ENCODE results near the gene SLC25A51. TPM values are rescaled to one million over a fixed set of nuclear protein-coding genes. Genes with fewer than 3 reads are reported as not detected.

SLC25A51 gene
- total RNA-seq, 1 experiment from 2014 or later, result 29.6 TPM

DNA sequence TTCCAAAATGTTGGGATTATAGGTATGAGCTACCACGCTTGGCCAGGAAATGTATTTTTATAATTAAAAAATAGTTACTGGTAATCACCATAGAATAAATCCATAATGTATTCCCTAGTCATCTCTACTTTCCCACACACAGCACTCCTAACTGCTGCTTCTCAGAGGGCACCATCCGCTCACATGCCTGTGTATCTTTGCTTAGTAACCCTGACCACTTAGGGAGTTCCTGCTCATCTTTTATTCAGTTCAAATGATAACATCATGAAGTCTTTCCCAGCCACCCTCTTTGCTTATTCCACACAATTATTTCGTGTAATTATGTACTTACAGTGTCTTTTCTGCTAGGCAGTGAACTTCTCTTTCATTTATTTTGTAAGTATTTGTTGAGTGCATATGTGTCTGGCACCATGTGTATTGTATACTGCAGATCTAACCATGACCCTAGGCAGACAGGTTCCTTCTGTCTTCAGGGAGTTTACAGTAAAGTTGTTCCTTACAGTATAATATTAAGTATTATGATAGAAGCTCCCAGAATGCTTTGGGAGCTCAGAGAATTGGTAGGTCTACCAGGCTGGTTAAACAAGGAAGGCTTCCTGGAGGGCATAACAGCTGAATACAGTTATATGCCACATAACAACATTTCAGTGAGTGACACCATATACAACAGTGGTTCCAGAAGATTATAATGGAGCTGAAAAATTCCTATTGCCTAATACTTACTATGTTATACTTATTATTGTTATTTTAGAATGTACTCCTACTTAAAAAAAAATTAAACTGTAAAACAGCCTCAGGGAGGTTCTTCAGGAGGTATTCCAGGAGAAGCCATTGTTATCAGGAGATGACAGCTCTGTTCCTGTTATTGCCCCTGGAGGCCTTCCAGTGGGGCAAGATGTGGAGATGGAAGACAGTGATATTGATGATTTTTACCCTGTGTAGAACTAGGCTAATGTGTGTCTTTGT is 64.1 kb downstream of the SLC25A51 start:
- Mint-ChIP-seq H3K4me1 (ENCODE audit: insufficient read depth, unreplicated experiment) (peaks cover 16% of the 10 kb centered on the region), H3K27me3 (ENCODE audit: insufficient read depth, unreplicated experiment) (no peaks in the 10 kb centered on the region), H3K27ac (ENCODE audit: low read depth, unreplicated experiment) (no peak overlapping the region), H3K36me3 (ENCODE audit: insufficient read depth, unreplicated experiment) (peaks cover 11% of the 10 kb centered on the region), H3K4me3 (ENCODE audit: unreplicated experiment) (no peak overlapping the region), H3K9me3 (ENCODE audit: unreplicated experiment) (no peaks in the 10 kb centered on the region)
- no TSS peak for BruUV-seq (replicated peaks)
- no peak for TF ChIP-seq CTCF (IDR thresholded peaks at IDR 0.05; ENCODE audit: unreplicated experiment)
- POLR2A ChIA-PET, result interaction anchor here (0.6 to 1.6 kb wide), 7 partner anchors 10 to 374 kb away, joined by 3 to 8 read pairs (median 3); partner anchors contain the start of gene DCAF10
- intact Hi-C loops (cut with micrococcal nuclease), result no loop called here
- peak; percentile 48 for DNase-seq (ENCODE audit: unreplicated experiment)
- CTCF ChIA-PET, result interaction anchor here (0.6 to 1.0 kb wide), 3 partner anchors 18 to 379 kb away, joined by 3 to 4 read pairs (median 4); no protein-coding TSS in a partner anchor

Other genes with a start within 250 kb of the SLC25A51 start
- gene TRMT10B, start 150.3 kb downstream of the SLC25A51 start, total RNA-seq (2022), result 4.9 and 6.9 TPM in 2 replicates
- gene EXOSC3, start 119.1 kb downstream of the SLC25A51 start, total RNA-seq (2022), result 44.8 and 50.9 TPM in 2 replicates
- 42.1 and 49.4 TPM in 2 replicates for gene DCAF10, start 103.3 kb downstream of the SLC25A51 start, total RNA-seq (2022)
- 22.3 and 29.6 TPM in 2 replicates for gene SHB, start 165.1 kb upstream of the SLC25A51 start, total RNA-seq (2022)